ENCODE measurements around the gene LETM1. TPM values are rescaled to one million over a fixed set of nuclear protein-coding genes. Genes with fewer than 3 reads are reported as not detected.

Gene LETM1
- total and polyA plus RNA-seq, 2 of the 8 experiments (the other 6 are each of a cell fraction or from before 2014, with no cell fraction given) = 19.8 to 50.1 TPM

- H3K36me3 ChIP-seq (ENCODE audit: control insufficient read depth in 2 of 4, insufficient read depth in 4 of 4, low read length in 3 of 4) = peaks cover 0 to 15% (median 7%) of the 10 kb centered on the region in 4 experiments; a peak in 6 of 8 replicates
- H3K4me2 ChIP-seq (ENCODE audit: insufficient read depth in 1 of 2, low read depth in 2 of 2, low read length in 2 of 2) = no peak overlapping the region
- H4K20me1 ChIP-seq (replicated peaks in 1 of 2; ENCODE audit: control insufficient read depth in 1 of 2, insufficient read depth in 2 of 2, low read length in 2 of 2) = peaks cover 0 to 13% of the 10 kb centered on the region in 2 experiments
- H3K9me3 ChIP-seq (ENCODE audit: insufficient read depth in 2 of 2, low read depth in 1 of 2, low read length in 1 of 2) = no peaks in the 10 kb centered on the region
- H3K4me3 ChIP-seq (ENCODE audit: extremely low read depth in 1 of 4, insufficient read depth in 2 of 4, low read depth in 3 of 4, low read length in 4 of 4) = no peak overlapping the region
- H4K8ac ChIP-seq (ENCODE audit: extremely low read depth, insufficient read depth, low read length) = no peak overlapping the region
- ChIA-PET POLR2A (ENCODE audit: partially characterized antibody) (interaction anchor here (1.3 to 2.1 kb wide), 2 partner anchors 62 to 68 kb away, joined by 3 to 4 read pairs; no protein-coding TSS in a partner anchor), CTCF (ENCODE audit: partially characterized antibody) (interaction anchor here (0.7 to 71.2 kb wide), 12 partner anchors 9 to 230 kb away, joined by 3 to 2507 read pairs (median 4); no protein-coding TSS in a partner anchor)
- no peaks in the 10 kb centered on the region for H3K79me2 ChIP-seq (ENCODE audit: control insufficient read depth in 1 of 2, insufficient read depth in 2 of 2, low read length in 2 of 2)
- no peaks in the 10 kb centered on the region for H3K27me3 ChIP-seq (replicated peaks in 1 of 4; ENCODE audit: control insufficient read depth in 3 of 4, extremely low read depth in 1 of 4, insufficient read depth in 3 of 4, low read length in 3 of 4)
- DNase-seq (ENCODE audit: low read depth in 1 of 2, low spot score in 2 of 2) (no peak), FAIRE-seq (no peak)
- H3K23me2 ChIP-seq (ENCODE audit: low read depth, low read length) = no peaks in the 10 kb centered on the region
- no peak overlapping the region for H3K27ac ChIP-seq (ENCODE audit: low read depth, low read length)
- no peak overlapping the region for H4K91ac ChIP-seq (replicated peaks; ENCODE audit: insufficient read length, low read length)
- no peak overlapping the region for H2BK20ac ChIP-seq (ENCODE audit: low read length)
- H2BK5ac ChIP-seq (ENCODE audit: low read depth, low read length) = no peak overlapping the region
- H2BK12ac ChIP-seq (ENCODE audit: low read depth, low read length) = no peak overlapping the region
- H2AFZ ChIP-seq (ENCODE audit: low read length) = no peak overlapping the region
- no peak overlapping the region for H3K14ac ChIP-seq (ENCODE audit: insufficient read length)
- no peak overlapping the region for H3K23ac ChIP-seq (ENCODE audit: insufficient read length)
- WGBS, 2 experiments (ENCODE audit: extremely low coverage in 1 of 2, insufficient coverage in 1 of 2, insufficient read length in 1 of 2, insufficient replicate concordance in 2 of 2, low coverage in 1 of 2, low lambda C conversion rate in 2 of 2, missing lambda C conversion rate in 1 of 2) = 88% methylated on average over 8 of the region's 9 CpGs; no CpG with 5 or more reads in 1 of the 2 experiments
- H3K79me1 ChIP-seq (ENCODE audit: low read depth, low read length) = no peaks in the 10 kb centered on the region
- no peak overlapping the region for H3K9ac ChIP-seq (replicated peaks in 1 of 4; ENCODE audit: extremely low read depth in 1 of 4, low read depth in 3 of 4, low read length in 3 of 4)
- H2BK15ac ChIP-seq (ENCODE audit: low read length) = no peak overlapping the region
- no peak overlapping the region for H3K4ac ChIP-seq (replicated peaks; ENCODE audit: insufficient read length, low read depth, low read length)
- H2BK120ac ChIP-seq (replicated peaks; ENCODE audit: low read depth, low read length) = no peak overlapping the region
- no peak overlapping the region for H3K56ac ChIP-seq (replicated peaks; ENCODE audit: insufficient read length, low read depth, low read length)
- no peaks in the 10 kb centered on the region; a peak in 1 of 7 replicates for H3K4me1 ChIP-seq (replicated peaks in 1 of 4; ENCODE audit: control insufficient read depth in 3 of 4, insufficient read depth in 4 of 4, low read length in 3 of 4)
- no peak overlapping the region for H3K18ac ChIP-seq (ENCODE audit: extremely low read depth, low read length)
- H2AK5ac ChIP-seq (ENCODE audit: low read depth, low read length) = no peak overlapping the region
- H4K5ac ChIP-seq (ENCODE audit: insufficient read length, low read depth, low read length) = no peak overlapping the region
- TF ChIP-seq ZNF274 (IDR thresholded peaks at IDR 0.05; ENCODE audit: borderline replicate concordance, extremely low read depth, low read length) (no peak), ATF2 (IDR thresholded peaks at IDR 0.05; ENCODE audit: low read length) (no peak), RAD21 (IDR thresholded peaks at IDR 0.05 in 1 of 2, conservative IDR thresholded peaks at IDR 0.05 in 1 of 2; ENCODE audit: low read depth in 2 of 2, low read length in 2 of 2) (no peak), RNF2 (IDR thresholded peaks at IDR 0.05; ENCODE audit: borderline replicate concordance, low read depth, low read length, missing control alignments, poor library complexity, severe bottlenecking) (no peak), CBX8 (IDR thresholded peaks at IDR 0.05; ENCODE audit: borderline replicate concordance, low read depth, low read length) (no peak), TCF12 (IDR thresholded peaks at IDR 0.05; ENCODE audit: low read depth, low read length) (no peak), TBP (IDR thresholded peaks at IDR 0.05; ENCODE audit: low read depth, low read length) (no peak), RBBP5 (IDR thresholded peaks at IDR 0.05; ENCODE audit: borderline replicate concordance, low read depth, low read length) (no peak), SIN3A (conservative IDR thresholded peaks at IDR 0.05 in 1 of 2, IDR thresholded peaks at IDR 0.05 in 1 of 2; ENCODE audit: low read depth in 1 of 2, low read length in 2 of 2) (no peak), KDM4A (IDR thresholded peaks at IDR 0.05; ENCODE audit: low read depth, low read length, severe bottlenecking) (no peak), GABPA (IDR thresholded peaks at IDR 0.05; ENCODE audit: borderline replicate concordance, insufficient read depth, low read length) (no peak)
These were observed 42.7 kb downstream of the LETM1 start for GRCh38 chr4:1813231-1813630.
